Aortic smooth muscle cell (primary cell): ENCODE data around the gene INKA1. TPM values are rescaled to one million over a fixed set of nuclear protein-coding genes. Genes with fewer than 3 reads are reported as not detected.

Source experiments
- total RNA-seq: library from RNA; depleted of rRNA; stranded (reverse); fragments of >200 nt; gene quantifications from 2 replicates; pipeline ENCODE4 v1.2.3, GENCODE V29; 2014

Gene INKA1
- total RNA-seq, result 8.7 and 20.5 TPM in 2 replicates

GRCh38 chr3:49802719-49803464 is at the start of gene INKA1:
Gene INKA1 (plus strand): TSS chr3:49803261. CDS start chr3:49803393, 132 bp downstream.

GRCh38 chr3:49786357-49787181 is 16.5 kb upstream of the INKA1 start, which contains the start of gene IP6K1:
Gene IP6K1 (minus strand): TSS chr3:49786542. CDS start chr3:49748040, 38,502 bp downstream.

DNA sequence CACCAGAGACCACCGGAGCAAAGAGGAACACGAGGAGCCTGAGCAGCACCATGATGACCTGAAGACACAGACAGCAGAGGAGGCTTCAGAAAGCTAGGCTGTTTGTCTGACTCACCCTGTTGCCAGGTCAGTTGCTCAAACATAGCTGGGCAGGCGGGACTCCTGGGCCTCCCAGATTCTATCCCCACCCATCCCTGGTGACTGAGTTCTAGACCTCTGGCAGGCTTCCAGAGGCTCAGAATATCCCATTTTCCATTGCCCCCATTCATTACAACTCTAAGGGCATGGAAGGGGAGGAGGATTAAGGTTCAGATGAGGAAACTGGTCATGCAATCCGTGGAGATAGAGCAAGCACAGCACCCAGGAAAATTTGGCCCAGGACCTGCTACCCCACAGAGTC is 3.3 kb upstream of the INKA1 start, which contains the start of gene CDHR4:
Gene CDHR4, minus strand, starts transcription at position 113 of the 400 bp plus-strand sequence. Its CDS starts 61 bp downstream, at position 52.

DNA sequence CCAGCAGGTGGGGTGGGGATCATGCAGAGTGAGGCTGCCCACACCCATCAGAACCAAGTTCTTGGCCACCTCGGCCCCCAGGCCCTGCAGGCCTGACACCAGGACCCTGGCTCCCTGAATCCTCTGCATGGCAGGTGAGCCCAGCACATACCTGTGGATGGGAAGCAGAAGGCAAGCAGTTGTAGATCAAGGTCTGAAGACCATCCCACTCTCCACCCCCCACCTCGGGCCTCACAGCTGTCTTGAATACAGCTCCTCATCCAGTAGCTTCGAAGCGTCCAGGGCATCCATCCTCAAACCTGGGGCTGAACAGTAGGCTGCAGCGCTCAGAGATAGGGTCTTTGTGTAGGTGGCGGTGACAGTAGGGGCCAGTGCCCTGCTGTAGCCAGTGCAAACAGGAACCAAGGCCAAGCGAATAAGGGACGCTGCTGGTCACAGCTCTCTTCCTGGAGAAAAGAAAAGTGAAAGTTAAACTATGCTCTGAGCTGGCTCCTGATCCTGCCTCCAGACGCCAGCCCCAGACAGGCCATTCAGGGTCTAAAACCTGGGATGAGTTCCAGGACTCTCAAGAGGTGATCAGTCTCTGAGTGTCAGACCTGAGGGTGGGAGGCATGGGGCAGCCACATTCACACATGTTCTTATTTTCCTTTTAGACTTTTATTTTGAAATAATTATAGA is 10.6 kb downstream of the INKA1 start, which contains the start of gene UBA7:
Gene UBA7, minus strand, starts transcription at position 457 of the 678 bp plus-strand sequence. Its CDS starts 166 bp downstream, at position 291.

Other genes with a start within 250 kb of the INKA1 start
- gene BSN, start 248.8 kb upstream of the INKA1 start, total RNA-seq, result under 0.01 and 0.06 TPM in 2 replicates
- 132 and 152 TPM in 2 replicates for gene APEH, start 128.9 kb upstream of the INKA1 start, total RNA-seq
- gene MST1, start 113.8 kb upstream of the INKA1 start, total RNA-seq, result 3.4 and 4.4 TPM in 2 replicates
- gene RNF123, start 113.7 kb upstream of the INKA1 start, total RNA-seq, result 20.6 and 24.4 TPM in 2 replicates
- gene AMIGO3, start 83.6 kb upstream of the INKA1 start, total RNA-seq, result not detected in 2 replicates
- gene GMPPB, start 79.3 kb upstream of the INKA1 start, total RNA-seq, result 27.7 and 37.3 TPM in 2 replicates
- gene IP6K1, start 16.7 kb upstream of the INKA1 start, total RNA-seq, result 32.8 and 34.2 TPM in 2 replicates
- gene CDHR4, start 3.4 kb upstream of the INKA1 start, total RNA-seq, result 0.06 TPM in 1 of 2 replicates, not detected in the other
- gene UBA7, start 10.7 kb downstream of the INKA1 start, total RNA-seq, result 36.2 and 56.0 TPM in 2 replicates
- 2.2 and 5.2 TPM in 2 replicates for gene TRAIP, start 53.3 kb downstream of the INKA1 start, total RNA-seq
- gene CAMKV, start 66.6 kb downstream of the INKA1 start, total RNA-seq, result not detected in 2 replicates
- gene MST1R, start 100.6 kb downstream of the INKA1 start, total RNA-seq, result 0.40 and 2.0 TPM in 2 replicates
- 10.4 and 12.8 TPM in 2 replicates for gene MON1A, start 126.5 kb downstream of the INKA1 start, total RNA-seq
- 48.1 and 50.7 TPM in 2 replicates for gene RBM6, start 136.9 kb downstream of the INKA1 start, total RNA-seq